Measurements from ENCODE around the gene CAVIN1. TPM values are rescaled to one million over a fixed set of nuclear protein-coding genes. Genes with fewer than 3 reads are reported as not detected.
"Not testable (repeated sequence)": the region's sequence is repeated elsewhere in the genome, so short reads cannot be mapped to it uniquely, and the experiment has no call there.

Gene CAVIN1
- total RNA-seq, 2 donors from 2014 or later, result 0.17 TPM; not detected in 1

- DNase-seq (ENCODE audit: low spot score), result no peak
- H3K27ac Mint-ChIP-seq, result peak overlapping the region; percentile 99 to 100
- no peaks in the 10 kb centered on the region for H3K9me3 Mint-ChIP-seq
- H3K4me1 Mint-ChIP-seq (ENCODE audit: low read depth in 2 of 2), result peaks cover 43 to 54% of the 10 kb centered on the region in 2 donors
- peak overlapping the region; percentile 88 for H3K4me3 Mint-ChIP-seq
- peak in 1 of 2 donors; percentile 70 for ATAC-seq
- no peaks in the 10 kb centered on the region for H3K27me3 Mint-ChIP-seq
- H3K36me3 Mint-ChIP-seq, result peaks cover 5% of the 10 kb centered on the region
These were observed 34.0 kb downstream of the CAVIN1 start for GRCh38 chr17:42389135-42389417.

GRCh38 chr17:42388381-42389134 is 34.5 kb downstream of the CAVIN1 start, which contains the start of gene STAT3:
Gene STAT3, minus strand, starts transcription at chr17:42388442. Its CDS starts 39,926 bp downstream, at chr17:42348516.
- Mint-ChIP-seq H3K4me1 (ENCODE audit: low read depth in 2 of 2) (peaks cover 46 to 54% of the 10 kb centered on the region in 2 donors), H3K27ac (peak within 1 kb of the TSS; percentile 99 to 100), H3K27me3 (no peaks in the 10 kb centered on the region), H3K4me3 (peak within 1 kb of the TSS; percentile 88), H3K9me3 (no peaks in the 10 kb centered on the region), H3K36me3 (peaks cover 5% of the 10 kb centered on the region)
- peak; percentile 100 for DNase-seq (ENCODE audit: low spot score)
- peak; percentile 96 for ATAC-seq

DNA sequence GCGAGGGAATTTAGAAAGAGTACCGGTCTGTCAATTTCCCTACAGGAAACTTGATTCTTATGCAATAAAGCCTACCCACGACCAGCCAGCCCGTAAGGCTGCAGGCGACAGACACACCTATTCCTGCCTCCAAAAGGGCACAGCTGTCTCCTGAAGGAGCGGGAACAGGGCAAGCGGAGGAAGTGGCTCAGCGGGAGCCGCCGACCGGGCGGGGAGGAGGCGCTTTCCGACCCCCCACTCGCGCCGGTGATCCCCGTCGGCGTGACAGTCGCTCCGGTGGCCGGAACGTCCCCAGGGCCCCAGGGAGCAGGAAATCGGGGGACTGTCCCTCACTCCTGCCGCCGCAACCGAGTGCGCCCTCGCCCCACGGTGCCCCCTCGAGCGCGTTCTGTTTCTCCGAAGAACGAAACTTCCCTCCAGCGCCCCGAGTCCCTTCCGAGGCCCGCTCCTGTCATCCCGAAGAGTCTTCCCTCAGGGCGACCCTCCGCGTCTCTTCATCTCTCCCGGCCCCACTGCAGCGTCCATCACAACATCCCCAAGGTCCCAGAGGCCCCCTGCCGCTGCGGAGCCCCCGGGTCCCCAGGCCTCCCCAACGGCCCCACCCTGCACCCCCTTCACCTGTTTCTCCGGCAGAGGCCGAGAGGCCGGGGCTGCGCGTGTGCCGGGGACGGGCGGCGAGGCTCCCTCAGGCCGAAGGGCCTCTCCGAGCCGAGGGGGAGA is 35.2 kb downstream of the CAVIN1 start:
- H3K4me1 Mint-ChIP-seq (ENCODE audit: low read depth in 2 of 2), result peaks cover 50 to 54% of the 10 kb centered on the region in 2 donors
- H3K36me3 Mint-ChIP-seq, result peaks cover 5% of the 10 kb centered on the region
- H3K9me3 Mint-ChIP-seq, result no peaks in the 10 kb centered on the region
- DNase-seq (ENCODE audit: low spot score) (peak; percentile 80), ATAC-seq (peak; percentile 0 to 8)
- peak overlapping the region; percentile 99 to 100 for H3K27ac Mint-ChIP-seq
- H3K27me3 Mint-ChIP-seq, result no peaks in the 10 kb centered on the region
- peak overlapping the region; percentile 88 for H3K4me3 Mint-ChIP-seq

GRCh38 chr17:42386777-42387657 is 36.0 kb downstream of the CAVIN1 start:
- H3K27me3 Mint-ChIP-seq, result no peaks in the 10 kb centered on the region
- H3K27ac Mint-ChIP-seq, result peak overlapping the region; percentile 99 to 100
- peaks cover 54 to 56% of the 10 kb centered on the region in 2 donors for H3K4me1 Mint-ChIP-seq (ENCODE audit: low read depth in 2 of 2)
- DNase-seq (ENCODE audit: low spot score) (no peak), ATAC-seq (no peak)
- H3K9me3 Mint-ChIP-seq, result no peaks in the 10 kb centered on the region
- peaks cover 5% of the 10 kb centered on the region for H3K36me3 Mint-ChIP-seq
- peak overlapping the region; percentile 88 for H3K4me3 Mint-ChIP-seq

DNA sequence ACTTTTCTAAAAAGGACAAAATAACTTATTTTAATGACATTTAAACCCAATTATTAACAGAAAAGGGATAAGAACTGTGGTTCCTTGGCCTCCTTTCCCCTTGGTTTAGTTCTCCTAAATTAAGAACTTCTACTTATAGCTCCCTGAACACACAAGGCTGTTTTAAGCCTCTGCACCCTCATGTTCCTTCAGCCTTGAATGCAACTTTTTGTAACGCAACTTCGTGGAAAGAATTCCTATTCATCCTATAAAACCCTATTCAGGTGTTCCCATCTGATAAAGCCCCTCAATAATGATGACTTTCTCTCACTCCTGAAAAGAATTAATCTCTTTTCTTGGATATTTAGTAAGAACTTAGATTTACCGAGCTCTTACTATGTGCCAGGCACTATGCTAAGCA is 41.2 kb downstream of the CAVIN1 start:
- ATAC-seq, result no peak
- no peak overlapping the region for H3K4me3 Mint-ChIP-seq

GRCh38 chr17:42380935-42381334 is 42.1 kb downstream of the CAVIN1 start:
- peak overlapping the region; percentile 25 for H3K4me3 Mint-ChIP-seq

More for the DNA sequence above, 41.2 kb downstream of the CAVIN1 start:
- Mint-ChIP-seq H3K4me1 (ENCODE audit: low read depth in 2 of 2) (peaks cover 63 to 73% of the 10 kb centered on the region in 2 donors), H3K9me3 (no peaks in the 10 kb centered on the region), H3K27ac (peak overlapping the region in 1 of 2 donors; percentile 67), H3K27me3 (no peaks in the 10 kb centered on the region), H3K36me3 (peaks cover 9% of the 10 kb centered on the region)
- no peak for DNase-seq (ENCODE audit: low spot score)

GRCh38 chr17:42378959-42379594 is 44.0 kb downstream of the CAVIN1 start:
- H3K9me3 Mint-ChIP-seq, result no peaks in the 10 kb centered on the region
- H3K36me3 Mint-ChIP-seq, result peaks cover 4% of the 10 kb centered on the region
- ATAC-seq (peak; percentile 64 to 83), DNase-seq (ENCODE audit: low spot score) (no peak)
- H3K27ac Mint-ChIP-seq, result peak overlapping the region; percentile 72 to 90
- H3K4me3 Mint-ChIP-seq, result peak overlapping the region; percentile 87
- H3K27me3 Mint-ChIP-seq, result no peaks in the 10 kb centered on the region
- H3K4me1 Mint-ChIP-seq (ENCODE audit: low read depth in 2 of 2), result peaks cover 57 to 60% of the 10 kb centered on the region in 2 donors

More at GRCh38 chr17:42380935-42381334, 42.1 kb downstream of the CAVIN1 start:
- Mint-ChIP-seq H3K27ac (peak overlapping the region in 1 of 2 donors; percentile 90), H3K9me3 (no peaks in the 10 kb centered on the region), H3K4me1 (ENCODE audit: low read depth in 2 of 2) (peaks cover 58 to 64% of the 10 kb centered on the region in 2 donors), H3K27me3 (no peaks in the 10 kb centered on the region), H3K36me3 (peaks cover 4% of the 10 kb centered on the region)
- ATAC-seq, result no peak
- no peak for DNase-seq (ENCODE audit: low spot score)

GRCh38 chr17:42378359-42378958 is 44.6 kb downstream of the CAVIN1 start:
- ATAC-seq, result peak in 1 of 2 donors; percentile 64
- Mint-ChIP-seq H3K27me3 (no peaks in the 10 kb centered on the region), H3K4me3 (peak overlapping the region; percentile 87), H3K36me3 (peaks cover 4% of the 10 kb centered on the region), H3K9me3 (no peaks in the 10 kb centered on the region), H3K27ac (peak overlapping the region; percentile 72 to 90), H3K4me1 (ENCODE audit: low read depth in 2 of 2) (peaks cover 53 to 55% of the 10 kb centered on the region in 2 donors)
- no peak for DNase-seq (ENCODE audit: low spot score)

GRCh38 chr17:42373896-42374295 is 49.2 kb downstream of the CAVIN1 start:
- peaks cover 11% of the 10 kb centered on the region for H3K36me3 Mint-ChIP-seq
- ATAC-seq (no peak), DNase-seq (ENCODE audit: low spot score) (no peak)
- H3K27me3 Mint-ChIP-seq, result no peaks in the 10 kb centered on the region
- H3K9me3 Mint-ChIP-seq, result no peaks in the 10 kb centered on the region
- peaks cover 39 to 40% of the 10 kb centered on the region in 2 donors for H3K4me1 Mint-ChIP-seq (ENCODE audit: low read depth in 2 of 2)
- no peak overlapping the region for H3K4me3 Mint-ChIP-seq
- H3K27ac Mint-ChIP-seq, result no peak overlapping the region

DNA sequence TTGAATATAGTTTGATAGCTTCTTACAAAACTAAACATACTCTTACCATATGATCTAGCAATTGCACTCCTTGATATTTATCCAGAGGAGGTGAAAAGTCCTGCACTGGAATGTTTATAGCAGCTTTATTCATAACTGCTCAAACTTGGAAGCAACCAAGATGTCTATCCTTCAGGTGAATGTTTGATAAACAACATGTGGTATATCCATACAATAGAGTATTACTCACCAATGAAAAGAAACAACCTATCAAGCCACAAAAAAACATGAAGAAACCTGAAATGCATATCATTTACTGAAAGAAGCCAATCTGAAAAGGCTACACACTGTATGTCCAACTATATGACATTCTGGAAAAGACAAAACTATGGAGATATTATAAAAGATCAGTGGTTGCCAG is 50.9 kb downstream of the CAVIN1 start:
- Mint-ChIP-seq H3K27ac (peak overlapping the region in 1 of 2 donors; percentile 8), H3K27me3 (no peaks in the 10 kb centered on the region), H3K4me1 (ENCODE audit: low read depth in 2 of 2) (peaks cover 30 to 40% of the 10 kb centered on the region in 2 donors), H3K36me3 (peaks cover 11% of the 10 kb centered on the region), H3K9me3 (no peaks in the 10 kb centered on the region), H3K4me3 (no peak overlapping the region)
- no peak for ATAC-seq
- DNase-seq (ENCODE audit: low spot score), result no peak

- not testable (repeated sequence) for DNase-seq (ENCODE audit: low spot score); ATAC-seq; H3K9me3 Mint-ChIP-seq; H3K27me3 Mint-ChIP-seq; H3K27ac Mint-ChIP-seq
- Mint-ChIP-seq H3K4me3 (peak overlapping the region; percentile 39), H3K36me3 (peaks cover 13% of the 10 kb centered on the region), H3K4me1 (ENCODE audit: low read depth in 2 of 2) (peaks cover 49 to 55% of the 10 kb centered on the region in 2 donors)
These were observed 54.1 kb downstream of the CAVIN1 start for GRCh38 chr17:42368797-42369561.

DNA sequence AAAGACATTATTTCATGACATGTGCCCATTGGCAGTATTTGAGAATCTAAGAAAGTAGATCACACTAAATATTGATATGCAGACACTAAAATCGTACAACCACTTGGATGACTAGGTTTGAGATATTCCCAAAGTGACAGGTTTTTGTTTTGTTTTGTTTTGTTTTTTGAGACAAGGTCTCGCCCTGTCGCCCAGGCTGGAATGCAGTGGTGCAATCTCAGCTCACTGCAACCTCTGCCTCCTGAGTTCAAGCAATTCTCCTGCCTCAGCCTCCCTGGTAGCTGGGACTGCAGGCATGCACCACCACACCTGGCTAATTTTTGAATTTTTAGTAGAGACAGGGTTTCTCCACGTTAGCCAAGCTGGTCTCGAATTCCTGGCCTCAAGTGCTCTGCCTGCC is 54.7 kb downstream of the CAVIN1 start:
- not testable (repeated sequence) for ATAC-seq; DNase-seq (ENCODE audit: low spot score); H3K9me3 Mint-ChIP-seq; H3K4me3 Mint-ChIP-seq; H3K27ac Mint-ChIP-seq; H3K27me3 Mint-ChIP-seq
- peaks cover 56 to 61% of the 10 kb centered on the region in 2 donors for H3K4me1 Mint-ChIP-seq (ENCODE audit: low read depth in 2 of 2)
- H3K36me3 Mint-ChIP-seq, result peaks cover 19% of the 10 kb centered on the region

Data from natural killer cell treated with Interleukin-12 subunit alpha and Interleukin-12 subunit beta and Interleukin-15 and Interleukin-18, amount 100 ng/mL, for 72 hours (primary cell).